ENCODE measurements around the gene KCTD7.

KCTD7 gene

GRCh38 chr7:66668677-66669076, 40.0 kb downstream of the KCTD7 start:
- TF ChIP-seq BACH2 (CRISPR knock-in tag; IDR thresholded peaks at IDR 0.05; ENCODE audit: borderline replicate concordance), result no peak
- TF ChIP-seq TCF4 (CRISPR knock-in tag; IDR thresholded peaks at IDR 0.05; ENCODE audit: borderline replicate concordance), result no peak
- ATAC-seq, result no peak

GRCh38 chr7:66669088-66669487, 40.4 kb downstream of the KCTD7 start:
- ATAC-seq, result no peak
- no peak for TF ChIP-seq CREB5 (CRISPR knock-in tag; IDR thresholded peaks at IDR 0.05; ENCODE audit: low read depth)
- TF ChIP-seq CSDC2 (CRISPR knock-in tag; IDR thresholded peaks at IDR 0.05), result no peak
- no peak for TF ChIP-seq TOX (CRISPR knock-in tag; IDR thresholded peaks at IDR 0.05; ENCODE audit: borderline replicate concordance)
- no peak for TF ChIP-seq ESRRG (CRISPR knock-in tag; IDR thresholded peaks at IDR 0.05)
- no peak for TF ChIP-seq ZFP30 (CRISPR knock-in tag; IDR thresholded peaks at IDR 0.05)
- no peak for TF ChIP-seq POU6F1 (CRISPR knock-in tag; IDR thresholded peaks at IDR 0.05; ENCODE audit: borderline replicate concordance, low read depth)
- no peak for TF ChIP-seq ISL1 (CRISPR knock-in tag; IDR thresholded peaks at IDR 0.05)
- no peak for TF ChIP-seq ZFP3 (CRISPR knock-in tag; IDR thresholded peaks at IDR 0.05)
- TF ChIP-seq OSR1 (CRISPR knock-in tag; IDR thresholded peaks at IDR 0.05), result no peak
- TF ChIP-seq, protein P1, sequence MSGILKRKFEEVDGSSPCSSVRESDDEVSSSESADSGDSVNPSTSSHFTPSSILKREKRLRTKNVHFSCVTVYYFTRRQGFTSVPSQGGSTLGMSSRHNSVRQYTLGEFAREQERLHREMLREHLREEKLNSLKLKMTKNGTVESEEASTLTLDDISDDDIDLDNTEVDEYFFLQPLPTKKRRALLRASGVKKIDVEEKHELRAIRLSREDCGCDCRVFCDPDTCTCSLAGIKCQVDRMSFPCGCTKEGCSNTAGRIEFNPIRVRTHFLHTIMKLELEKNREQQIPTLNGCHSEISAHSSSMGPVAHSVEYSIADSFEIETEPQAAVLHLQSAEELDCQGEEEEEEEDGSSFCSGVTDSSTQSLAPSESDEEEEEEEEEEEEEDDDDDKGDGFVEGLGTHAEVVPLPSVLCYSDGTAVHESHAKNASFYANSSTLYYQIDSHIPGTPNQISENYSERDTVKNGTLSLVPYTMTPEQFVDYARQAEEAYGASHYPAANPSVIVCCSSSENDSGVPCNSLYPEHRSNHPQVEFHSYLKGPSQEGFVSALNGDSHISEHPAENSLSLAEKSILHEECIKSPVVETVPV (CRISPR knock-in tag; IDR thresholded peaks at IDR 0.05), result no peak
- no peak for TF ChIP-seq ZNF565 (CRISPR knock-in tag; conservative IDR thresholded peaks at IDR 0.05; ENCODE audit: low read depth)
- TF ChIP-seq RARB (CRISPR knock-in tag; IDR thresholded peaks at IDR 0.05), result no peak
- TF ChIP-seq GLIS3 (CRISPR knock-in tag; IDR thresholded peaks at IDR 0.05), result no peak
- TF ChIP-seq SNAI2 (CRISPR knock-in tag; IDR thresholded peaks at IDR 0.05), result no peak
- TF ChIP-seq ZNF70 (CRISPR knock-in tag; IDR thresholded peaks at IDR 0.05), result no peak
- TF ChIP-seq ZNF8 (CRISPR knock-in tag; IDR thresholded peaks at IDR 0.05), result no peak
- no peak for TF ChIP-seq PATZ1 (CRISPR knock-in tag; IDR thresholded peaks at IDR 0.05; ENCODE audit: borderline replicate concordance)

DNA sequence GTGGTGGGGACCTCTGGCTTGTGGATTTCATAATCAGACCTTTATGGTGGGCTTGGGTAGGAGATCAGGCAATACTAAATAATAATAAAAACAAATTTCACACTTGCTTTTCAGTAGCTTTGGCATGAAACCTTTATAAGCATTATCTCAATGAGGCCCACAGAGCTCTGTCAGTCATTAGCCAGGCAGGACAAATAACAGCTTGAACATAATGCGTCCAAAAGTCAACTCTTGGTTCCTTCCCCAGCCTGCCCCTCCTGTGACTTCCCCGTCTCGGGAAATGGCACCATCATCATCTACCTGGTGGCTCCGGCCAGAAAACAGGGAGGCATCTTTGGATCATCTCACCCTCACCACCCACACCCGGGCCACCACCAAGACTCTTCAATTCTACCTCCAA, 40.8 kb downstream of the KCTD7 start:
- TF ChIP-seq, protein P1 (CRISPR knock-in tag; IDR thresholded peaks at IDR 0.05), result no peak
- TF ChIP-seq PATZ1 (CRISPR knock-in tag; IDR thresholded peaks at IDR 0.05; ENCODE audit: borderline replicate concordance) (no peak), PPARA (CRISPR knock-in tag; IDR thresholded peaks at IDR 0.05; ENCODE audit: borderline replicate concordance) (no peak), SNAI2 (CRISPR knock-in tag; IDR thresholded peaks at IDR 0.05) (no peak), ESRRG (CRISPR knock-in tag; IDR thresholded peaks at IDR 0.05) (no peak), ZFP30 (CRISPR knock-in tag; IDR thresholded peaks at IDR 0.05) (no peak), CREB5 (CRISPR knock-in tag; IDR thresholded peaks at IDR 0.05; ENCODE audit: low read depth) (no peak), ZNF565 (CRISPR knock-in tag; conservative IDR thresholded peaks at IDR 0.05; ENCODE audit: low read depth) (no peak), TSHZ2 (CRISPR knock-in tag; IDR thresholded peaks at IDR 0.05) (no peak), ZFP3 (CRISPR knock-in tag; IDR thresholded peaks at IDR 0.05) (no peak), CSDC2 (CRISPR knock-in tag; IDR thresholded peaks at IDR 0.05) (no peak), TCF4 (CRISPR knock-in tag; IDR thresholded peaks at IDR 0.05; ENCODE audit: borderline replicate concordance) (no peak), TOX (CRISPR knock-in tag; IDR thresholded peaks at IDR 0.05; ENCODE audit: borderline replicate concordance) (no peak), ZNF70 (CRISPR knock-in tag; IDR thresholded peaks at IDR 0.05) (no peak)
- ATAC-seq, result no peak

Data from SK-N-SH treated with all-trans-retinoic acid at 6 μM for 48 hours (cell line).